ENCODE data around the gene ARHGAP20. TPM values are rescaled to one million over a fixed set of nuclear protein-coding genes. Genes with fewer than 3 reads are reported as not detected.

Gene ARHGAP20
- polyA plus RNA-seq, 6 donors from 2014 or later: 0.05 to 0.63 (median 0.36) TPM

DNA sequence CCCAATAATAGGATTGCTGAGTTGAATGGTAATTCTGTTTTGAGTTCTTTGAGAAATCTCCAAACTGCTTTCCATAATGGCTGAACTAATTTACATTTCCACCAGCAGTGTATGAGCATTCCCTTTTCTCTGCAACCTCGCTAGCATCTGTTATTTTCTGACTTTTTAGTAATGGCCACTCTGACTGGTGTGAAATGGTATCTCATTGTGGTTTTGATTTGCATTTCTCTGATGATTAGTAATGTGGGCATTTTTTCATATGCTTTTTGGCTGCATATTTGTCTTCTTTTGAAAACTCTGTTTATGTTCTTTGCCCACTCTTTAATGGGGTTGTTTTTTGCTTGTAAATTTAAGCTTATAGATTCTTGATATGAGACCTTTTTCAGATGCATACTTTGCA lies 185.1 kb downstream of the ARHGAP20 start:
- no peak for DNase-seq
- Mint-ChIP-seq H3K9me3 (peaks cover 12 to 32% (median 21%) of the 10 kb centered on the region in 7 donors), H3K4me1 (peaks cover 7 to 13% (median 8%) of the 10 kb centered on the region in 3 donors), H3K27ac (peak overlapping the region in 1 of 6 donors; percentile 35), H3K4me3 (no peak overlapping the region), H3K36me3 (peaks cover 0 to 18% of the 10 kb centered on the region in 2 donors), H3K27me3 (peaks cover 0 to 4% (median 0%) of the 10 kb centered on the region in 3 donors)
- no peak for ATAC-seq (ENCODE audit: low read depth in 2 of 2)
